SK-N-SH (cell line): ENCODE results near the gene EPO.

ENCODE experiments used
- EZH2phosphoT487 ChIP-seq: fragments of 200-600 bp; sonication (generic); IDR thresholded peaks from 2 replicates; pipeline ENCODE4 v1.6.1; 2017; ENCODE audit warnings: low read depth, mixed run types, mild to moderate bottlenecking, antibody characterized with exemption, moderate library complexity, borderline replicate concordance
- JUND ChIP-seq: IDR thresholded peaks from 2 replicates; pipeline ENCODE4 v1.4.0; 2012
- POLR2AphosphoS5 ChIP-seq: IDR thresholded peaks from 2 replicates; pipeline ENCODE4 v1.6.1; 2012; ENCODE audit warnings: low read depth, low read length
- RFX5 ChIP-seq: IDR thresholded peaks from 2 replicates; pipeline ENCODE4 v1.6.1; 2012; ENCODE audit warnings: mild to moderate bottlenecking, improper control_type of control experiment, low read length
- RXRA ChIP-seq: IDR thresholded peaks from 2 replicates; pipeline ENCODE4 v1.4.0; 2012; ENCODE audit warnings: low read depth, mild to moderate bottlenecking, borderline replicate concordance
- TEAD4 ChIP-seq: IDR thresholded peaks from 2 replicates; pipeline ENCODE4 v1.4.0; 2012; ENCODE audit warnings: mild to moderate bottlenecking, borderline replicate concordance; ENCODE audit not compliant: insufficient read depth
- USF2 ChIP-seq: fragments of 150-350 bp; IDR thresholded peaks from 2 replicates; pipeline ENCODE4 v1.6.1; 2017; ENCODE audit warnings: antibody characterized with exemption, low read length, low read depth, borderline replicate concordance
- TF ChIP-seq, protein P1 (sequence below): fragments of 200-600 bp; sonication (generic); IDR thresholded peaks from 2 replicates; pipeline ENCODE4 v1.6.1; 2017; ENCODE audit warnings: antibody characterized with exemption, mild to moderate bottlenecking, moderate library complexity
- TF ChIP-seq, protein P2 (sequence below): IDR thresholded peaks from 2 replicates; pipeline ENCODE4 v1.4.0; 2012; ENCODE audit warnings: low read depth

DNA sequence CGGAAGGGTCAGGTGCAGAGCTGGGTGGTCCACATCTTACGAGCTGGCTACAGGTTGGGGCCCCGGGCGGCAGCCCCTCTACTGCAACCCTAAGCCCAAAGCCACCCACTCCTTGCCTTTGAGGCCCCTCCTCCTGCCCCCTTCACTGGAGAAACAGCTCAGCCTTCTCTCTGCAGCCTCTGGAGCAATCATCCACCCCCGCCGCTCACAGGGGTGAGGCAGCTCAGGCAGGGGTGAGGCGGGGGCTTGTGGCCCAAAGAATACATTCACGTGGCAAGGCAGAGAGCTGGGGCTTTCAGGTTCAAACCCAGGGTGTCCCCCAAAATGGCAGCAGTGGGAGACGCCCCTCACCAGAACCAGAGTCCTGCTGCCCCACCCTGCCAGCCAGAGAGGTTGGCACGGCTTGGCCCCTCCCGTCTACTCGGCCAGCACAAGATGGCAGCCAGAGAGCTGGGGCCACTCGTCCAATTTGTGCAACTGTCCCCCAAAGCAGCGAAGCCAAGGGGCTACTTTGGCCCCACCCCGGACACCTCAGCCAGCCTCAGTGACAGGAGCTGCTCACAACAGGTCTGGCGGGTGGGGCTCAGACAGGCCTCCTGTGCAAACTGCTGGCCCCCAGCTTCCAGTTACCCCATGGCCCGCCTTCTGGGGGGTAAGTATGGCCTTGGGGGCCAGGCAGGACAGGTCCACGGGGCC is 39.5 kb upstream of the EPO start:
- TF ChIP-seq JUND (no peak; the same call in 1 of the 2 replicates), TEAD4 (no peak), EZH2phosphoT487 (no peak), POLR2AphosphoS5 (peak; percentile 38; the same call in 1 of the 2 replicates), USF2 (no peak), RFX5 (no peak), RXRA (no peak)
- TF ChIP-seq, protein P1, sequence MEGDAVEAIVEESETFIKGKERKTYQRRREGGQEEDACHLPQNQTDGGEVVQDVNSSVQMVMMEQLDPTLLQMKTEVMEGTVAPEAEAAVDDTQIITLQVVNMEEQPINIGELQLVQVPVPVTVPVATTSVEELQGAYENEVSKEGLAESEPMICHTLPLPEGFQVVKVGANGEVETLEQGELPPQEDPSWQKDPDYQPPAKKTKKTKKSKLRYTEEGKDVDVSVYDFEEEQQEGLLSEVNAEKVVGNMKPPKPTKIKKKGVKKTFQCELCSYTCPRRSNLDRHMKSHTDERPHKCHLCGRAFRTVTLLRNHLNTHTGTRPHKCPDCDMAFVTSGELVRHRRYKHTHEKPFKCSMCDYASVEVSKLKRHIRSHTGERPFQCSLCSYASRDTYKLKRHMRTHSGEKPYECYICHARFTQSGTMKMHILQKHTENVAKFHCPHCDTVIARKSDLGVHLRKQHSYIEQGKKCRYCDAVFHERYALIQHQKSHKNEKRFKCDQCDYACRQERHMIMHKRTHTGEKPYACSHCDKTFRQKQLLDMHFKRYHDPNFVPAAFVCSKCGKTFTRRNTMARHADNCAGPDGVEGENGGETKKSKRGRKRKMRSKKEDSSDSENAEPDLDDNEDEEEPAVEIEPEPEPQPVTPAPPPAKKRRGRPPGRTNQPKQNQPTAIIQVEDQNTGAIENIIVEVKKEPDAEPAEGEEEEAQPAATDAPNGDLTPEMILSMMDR: no peak
- TF ChIP-seq, protein P2, sequence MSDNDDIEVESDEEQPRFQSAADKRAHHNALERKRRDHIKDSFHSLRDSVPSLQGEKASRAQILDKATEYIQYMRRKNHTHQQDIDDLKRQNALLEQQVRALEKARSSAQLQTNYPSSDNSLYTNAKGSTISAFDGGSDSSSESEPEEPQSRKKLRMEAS: no peak
